Stimulated activated CD4-positive, alpha-beta T cell treated with anti-CD3 and anti-CD28 coated beads, TNF-alpha, amount 100 ng/mL, for 4 hours (primary cell): ENCODE data around the gene ULK4.
"Not testable (repeated sequence)": the region's sequence is repeated elsewhere in the genome, so short reads cannot be mapped to it uniquely, and the experiment has no call there.

Source experiments
- DNase-seq, 3 experiments: peaks; one replicate each; pipeline ENCODE4 v3.0.0-alpha.2; 2020; ENCODE audit warnings: low read depth in 3 of 3

ULK4 gene

GRCh38 chr3:41502481-41502880 is 459.4 kb downstream of the ULK4 start:
- DNase-seq, result no peak

GRCh38 chr3:41502023-41502422 is 459.9 kb downstream of the ULK4 start:
- DNase-seq, result no peak

DNA sequence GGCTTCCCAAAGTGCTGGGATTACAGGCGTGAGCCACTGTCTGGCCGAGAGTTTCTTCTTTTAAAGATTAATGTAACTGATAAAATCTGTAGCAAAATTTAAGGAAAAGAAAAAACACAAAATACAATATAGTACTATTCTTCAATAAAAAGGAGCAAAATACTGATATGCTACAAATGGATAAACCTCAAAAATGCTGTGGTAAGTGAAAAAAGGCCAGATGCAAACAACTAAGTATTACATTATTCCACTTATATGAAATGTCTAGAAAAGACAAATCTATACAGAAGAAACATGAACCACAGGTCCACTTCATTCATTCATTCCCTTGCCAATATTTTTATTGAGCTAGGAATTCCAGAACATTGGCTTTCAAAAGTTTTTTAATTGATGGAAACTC is 463.1 kb downstream of the ULK4 start:
- no peak for DNase-seq

- DNase-seq, result no peak
Observed at GRCh38 chr3:41490360-41490759, 471.5 kb downstream of the ULK4 start.

DNA sequence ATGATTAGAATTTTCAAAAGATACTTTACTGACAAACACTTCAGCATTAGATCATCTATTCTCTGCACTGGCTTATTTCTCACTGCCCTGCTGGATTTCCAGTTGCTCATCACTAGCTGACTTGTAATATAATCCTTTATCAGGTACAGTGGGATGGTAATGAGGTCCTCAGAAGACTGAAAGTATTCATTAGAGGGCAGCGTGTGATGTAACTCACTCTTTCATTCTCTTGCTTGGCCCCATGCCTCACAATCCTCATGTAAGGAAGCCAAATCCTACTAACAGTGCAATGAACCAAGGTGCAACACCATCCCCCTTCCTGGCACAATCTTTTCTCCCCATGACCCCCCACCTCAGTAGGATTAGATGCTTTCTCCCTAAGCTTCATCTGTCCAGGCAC is 472.7 kb downstream of the ULK4 start:
- no peak for DNase-seq

DNA sequence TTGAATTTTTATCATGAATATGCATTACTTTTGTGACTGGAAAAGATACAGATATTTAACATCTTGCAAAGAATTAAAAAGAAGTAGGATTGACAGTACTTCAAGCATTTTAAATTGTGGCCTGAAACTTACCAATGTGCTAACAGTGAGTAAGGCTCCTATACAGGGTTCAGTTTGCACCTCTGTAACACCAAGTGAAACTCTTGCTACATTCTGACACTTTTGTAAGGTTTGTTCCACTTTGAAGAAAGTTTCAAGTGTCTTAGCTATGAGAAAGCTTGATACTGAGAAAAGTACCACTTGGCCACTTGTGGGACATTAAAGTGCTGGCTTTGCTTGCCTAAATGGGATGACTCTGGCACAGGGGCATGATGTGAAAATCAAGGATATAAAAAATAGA is 473.4 kb downstream of the ULK4 start:
- DNase-seq, result no peak

DNA sequence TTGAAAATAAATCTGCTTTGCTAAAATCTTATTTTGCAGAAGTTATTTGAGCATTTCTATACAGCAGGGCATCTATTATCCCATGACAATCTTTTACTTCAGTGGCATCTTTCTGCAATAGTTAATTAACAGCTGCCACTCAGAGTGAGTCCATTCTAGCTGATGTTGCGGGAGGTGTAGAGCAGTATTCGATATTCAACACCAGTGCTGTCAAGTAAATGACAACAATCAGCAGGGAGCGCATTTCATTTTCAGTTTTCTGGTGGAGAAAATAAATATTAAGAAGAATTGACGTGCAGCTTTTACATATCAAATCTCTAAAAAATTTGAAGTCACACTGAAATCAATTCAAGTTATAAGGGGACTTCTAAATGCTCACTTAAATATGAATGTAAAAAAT is 476.4 kb downstream of the ULK4 start:
- DNase-seq, result no peak

- no peak for DNase-seq
Observed at GRCh38 chr3:41482134-41482533, 479.8 kb downstream of the ULK4 start.

DNA sequence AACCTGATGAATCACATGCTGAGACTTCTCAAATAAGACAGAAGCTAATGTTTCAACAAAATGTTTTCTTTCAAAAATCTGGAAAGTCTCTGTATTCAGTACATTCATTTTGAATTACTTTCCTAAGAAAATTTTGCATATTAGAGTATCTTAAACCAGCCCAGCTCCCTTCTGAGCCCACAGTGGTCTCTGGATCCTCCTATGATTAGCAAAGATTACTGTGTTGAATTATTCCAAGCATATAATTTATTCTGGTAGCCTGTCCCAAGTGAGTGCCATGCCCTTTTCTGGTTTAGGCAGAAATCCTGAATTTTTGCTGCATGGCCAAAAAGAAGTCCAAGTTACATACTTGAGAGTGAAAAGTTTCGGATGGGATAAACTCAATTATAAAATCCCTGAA is 483.6 kb downstream of the ULK4 start:
- DNase-seq, result no peak

GRCh38 chr3:41477399-41478014 is 484.4 kb downstream of the ULK4 start:
- no peak for DNase-seq

GRCh38 chr3:41469083-41469482 is 492.8 kb downstream of the ULK4 start:
- no peak for DNase-seq

- no peak for DNase-seq
Observed at GRCh38 chr3:41467481-41467880, 494.4 kb downstream of the ULK4 start.

DNA sequence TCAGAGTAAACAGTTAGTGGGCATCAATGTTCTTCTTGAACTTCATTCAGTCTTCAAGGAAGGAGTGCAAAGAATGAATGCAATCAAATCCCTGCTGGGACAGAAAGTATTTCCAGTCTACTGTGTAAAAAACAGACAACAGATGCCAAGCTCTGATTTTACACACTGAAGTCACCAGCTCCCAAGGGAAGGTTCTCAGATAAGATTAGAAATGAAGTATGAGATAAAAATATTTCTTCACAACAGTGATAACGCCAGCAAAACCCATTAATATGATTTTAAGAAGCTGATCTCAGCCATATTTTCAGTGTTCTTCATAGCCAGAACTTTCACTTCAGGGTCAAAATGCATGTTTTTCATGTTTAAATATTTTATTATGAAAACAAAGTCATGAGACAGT is 497.0 kb downstream of the ULK4 start:
- DNase-seq, result no peak

DNA sequence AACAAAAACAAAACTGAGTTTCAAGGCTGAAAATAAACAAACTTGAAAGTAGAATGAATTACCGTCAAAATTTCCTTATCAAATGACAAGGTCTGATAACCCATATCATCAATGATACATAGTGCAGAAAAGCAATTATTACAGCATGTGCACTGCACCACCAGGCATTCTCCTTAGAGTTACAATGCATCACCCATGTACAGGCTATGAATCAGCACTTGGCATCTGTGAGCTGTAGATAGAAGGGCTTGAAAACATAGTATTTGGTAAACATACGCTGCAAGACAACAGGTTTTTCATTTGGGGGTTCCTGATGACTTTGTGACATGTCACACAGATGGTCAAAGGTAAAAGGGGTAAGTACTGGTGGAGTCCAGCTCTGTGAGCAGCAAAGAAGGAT is 497.5 kb downstream of the ULK4 start:
- no peak for DNase-seq

DNA sequence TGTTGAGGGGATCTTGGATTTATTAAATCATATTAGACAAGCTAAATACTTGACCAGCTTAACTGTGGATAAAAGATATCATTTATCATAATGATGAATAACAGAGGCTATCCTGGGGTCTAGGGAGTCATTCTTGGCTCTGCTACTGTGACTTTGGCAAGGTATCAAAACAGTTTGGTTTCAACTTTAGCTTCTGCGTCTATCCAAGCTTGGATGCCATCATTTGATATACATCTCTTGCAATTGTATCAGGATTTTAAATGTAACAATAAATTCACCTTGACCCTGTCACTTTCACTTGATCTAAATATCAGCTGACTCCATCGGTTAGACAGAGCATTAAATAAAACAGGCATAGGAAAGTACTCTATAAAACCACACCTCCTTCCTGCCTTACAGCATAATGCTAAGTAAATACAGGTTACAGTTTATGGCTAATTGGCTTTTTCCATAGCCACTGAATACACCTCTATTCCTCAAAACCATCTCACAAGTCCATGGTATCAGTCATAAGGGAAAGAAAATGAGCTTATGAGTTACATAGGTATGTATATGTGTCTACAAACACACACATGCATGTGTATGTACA is 499.7 kb downstream of the ULK4 start:
- no peak for DNase-seq

- DNase-seq, result no peak
Observed at GRCh38 chr3:41460736-41461135, 501.2 kb downstream of the ULK4 start.

DNA sequence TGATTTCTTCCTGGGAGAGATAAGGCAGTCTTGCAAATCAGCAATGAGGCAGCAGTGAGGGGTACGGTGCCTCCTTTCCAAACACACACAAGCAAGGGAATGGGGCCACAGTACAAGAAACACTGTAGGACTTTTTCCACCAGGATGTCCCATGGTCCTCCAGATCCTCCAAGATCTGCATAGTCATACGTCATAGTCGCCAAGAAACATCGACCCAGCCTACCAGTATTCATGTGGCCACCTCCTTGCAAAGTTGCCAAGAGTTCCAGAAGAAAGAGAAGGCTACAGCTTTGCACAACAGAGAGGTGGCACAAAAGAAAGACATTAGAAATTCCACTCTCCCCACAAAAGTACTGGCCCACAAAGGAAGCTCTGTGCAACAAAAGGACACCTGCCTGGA is 504.7 kb downstream of the ULK4 start:
- no peak for DNase-seq

DNA sequence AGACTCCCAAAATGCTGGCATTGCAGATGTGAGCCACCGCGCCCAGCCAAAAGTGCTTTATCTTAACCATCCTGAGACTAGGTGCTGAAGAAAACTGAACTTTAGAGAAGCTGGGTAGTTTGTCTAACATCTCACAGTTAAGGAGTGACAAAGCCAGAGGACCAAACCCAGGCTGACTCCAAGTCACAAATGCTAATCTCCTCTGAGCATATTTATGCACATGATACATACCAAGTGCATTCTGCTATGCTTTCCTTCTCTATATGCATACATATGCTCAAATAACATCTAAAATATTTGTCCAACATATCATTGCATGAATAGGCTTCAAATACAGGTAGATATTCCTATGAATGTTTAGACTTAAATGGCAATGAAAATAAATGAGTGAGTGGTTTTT is 505.7 kb downstream of the ULK4 start:
- no peak for DNase-seq

- DNase-seq, result not testable (repeated sequence)
Observed at GRCh38 chr3:41453618-41454017, 508.3 kb downstream of the ULK4 start.

DNA sequence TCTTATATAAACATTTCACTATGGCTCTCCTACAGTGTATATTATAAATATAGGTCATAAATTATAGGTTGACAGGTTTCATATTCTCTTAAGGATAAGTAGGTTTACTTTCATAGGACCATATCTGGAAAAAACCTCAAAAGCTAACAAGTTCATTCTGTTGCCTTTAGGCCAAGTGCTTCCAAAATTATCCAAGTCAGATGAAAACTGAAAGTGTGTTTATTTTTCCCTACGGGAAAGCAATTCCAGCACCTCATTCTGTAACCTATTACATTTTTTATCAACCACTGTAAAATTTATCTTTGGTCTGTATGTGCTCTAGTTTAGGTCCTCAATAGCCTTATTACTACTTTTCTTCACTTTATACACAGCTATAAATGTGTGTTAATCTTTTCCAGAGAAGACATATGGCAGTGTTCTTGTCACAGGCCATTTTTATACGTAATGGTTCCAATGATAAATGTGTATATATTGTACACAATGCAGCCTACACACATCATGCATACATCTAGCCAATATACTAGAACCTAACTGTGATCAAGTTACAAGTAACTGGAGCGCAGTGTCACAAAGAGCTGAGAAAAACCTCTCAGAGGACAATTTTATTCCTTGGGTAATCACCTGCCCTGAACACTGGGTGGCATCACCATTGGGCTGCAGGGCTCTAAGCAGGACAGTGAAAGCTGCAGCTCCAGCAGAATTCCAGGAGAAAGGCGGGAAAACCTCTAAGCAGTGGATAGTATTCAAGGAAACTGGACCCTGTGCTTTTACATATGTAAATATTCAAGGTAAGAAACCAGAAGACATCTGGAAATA is 511.3 kb downstream of the ULK4 start:
- DNase-seq, result no peak

DNA sequence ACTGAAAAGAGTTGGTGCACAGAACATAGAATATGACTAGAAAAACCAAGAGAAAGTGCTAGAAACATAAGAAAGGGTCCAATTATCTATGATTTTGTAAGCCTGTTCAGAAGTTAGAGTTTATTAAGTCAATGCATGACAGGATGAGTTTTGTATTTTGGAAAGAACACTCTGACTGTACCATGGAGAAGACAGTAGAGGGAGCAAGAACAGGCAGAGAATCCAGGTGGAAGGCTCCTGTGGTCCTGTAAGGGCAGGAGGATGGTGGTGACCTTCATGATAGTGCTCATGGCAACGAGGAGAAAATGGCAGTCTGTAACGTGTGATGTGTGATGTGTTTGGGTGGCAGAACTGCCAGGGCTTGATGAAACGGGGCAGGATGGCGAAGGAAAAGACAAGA is 513.5 kb downstream of the ULK4 start:
- no peak for DNase-seq

DNA sequence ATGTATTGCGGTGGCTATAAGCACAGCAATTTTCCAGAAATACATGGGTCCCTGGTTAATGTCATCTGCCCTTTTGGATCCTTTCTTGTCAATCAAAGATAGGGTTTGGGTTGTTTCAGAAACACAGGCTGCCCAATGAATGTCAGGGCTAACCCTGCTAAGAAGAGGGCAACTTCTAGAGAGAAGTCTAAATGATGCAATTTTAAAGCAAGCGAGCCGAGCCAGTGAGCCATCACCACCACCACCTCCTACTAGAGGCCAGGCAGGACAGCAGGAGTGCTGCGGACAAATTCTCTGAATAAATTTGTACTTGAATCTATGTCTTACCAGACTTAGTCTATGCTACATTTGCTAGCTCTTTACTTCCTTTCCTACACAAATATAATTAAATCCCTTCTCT is 514.2 kb downstream of the ULK4 start:
- no peak for DNase-seq

DNA sequence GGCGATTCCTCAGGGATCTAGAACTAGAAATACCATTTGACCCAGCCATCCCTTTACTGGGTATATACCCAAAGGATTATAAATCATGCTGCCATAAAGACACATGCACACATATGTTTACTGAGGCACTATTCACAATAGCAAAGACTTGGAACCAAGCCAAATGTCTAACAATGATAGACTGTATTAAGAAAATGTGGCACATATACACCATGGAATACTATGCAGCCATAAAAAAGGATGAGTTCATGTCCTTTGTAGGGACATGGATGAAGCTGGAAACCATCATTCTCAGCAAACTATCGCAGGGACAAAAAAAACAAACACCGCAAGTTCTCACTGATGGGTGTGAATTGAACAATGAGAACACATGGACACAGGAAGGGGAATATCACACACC is 515.6 kb downstream of the ULK4 start:
- not testable (repeated sequence) for DNase-seq
